Coronary artery (tissue), 2 donors: Measurements from ENCODE around the gene LRRC15.

ENCODE experiments used
- DNase-seq: peaks from one replicate; pipeline ENCODE4 v3.0.0-alpha.2; 2017; ENCODE audit warnings: low spot score
- H3K27ac ChIP-seq, 2 donors: fragments of 200-600 bp; sonication (generic); one replicate each; pipeline ENCODE4 v1.5.1; 2016 to 2019
- H3K4me3 ChIP-seq: fragments of 200-600 bp; sonication (generic); 2 replicates; pipeline ENCODE4 v1.5.1; 2016; ENCODE audit warnings: mild to moderate bottlenecking, moderate library complexity
- CTCF ChIP-seq: fragments of 200-600 bp; sonication (generic); IDR thresholded peaks from one replicate; pipeline ENCODE4 v1.5.1; 2019; ENCODE audit warnings: antibody characterized with exemption

LRRC15 gene

GRCh38 chr3:194395778-194396538 is 26.4 kb upstream of the LRRC15 start:
- no peak for DNase-seq
- TF ChIP-seq CTCF, result no peak
- Histone ChIP-seq H3K27ac (no peak overlapping the region), H3K4me3 (peak overlapping the region; percentile 59)

- no peak for TF ChIP-seq CTCF
- Histone ChIP-seq H3K4me3 (no peak overlapping the region), H3K27ac (no peak overlapping the region)
- no peak for DNase-seq
Observed at GRCh38 chr3:194395212-194395611, 25.7 kb upstream of the LRRC15 start.

- no peak for DNase-seq
- Histone ChIP-seq H3K4me3 (no peak overlapping the region), H3K27ac (no peak overlapping the region)
- no peak for TF ChIP-seq CTCF
Observed at GRCh38 chr3:194392576-194392975, 23.0 kb upstream of the LRRC15 start.

- no peak overlapping the region for H3K4me3 ChIP-seq
Observed at GRCh38 chr3:194390835-194391234, 21.3 kb upstream of the LRRC15 start.

GRCh38 chr3:194389269-194389668 is 19.7 kb upstream of the LRRC15 start:
- Histone ChIP-seq H3K4me3 (no peak overlapping the region), H3K27ac (no peak overlapping the region)
- DNase-seq, result peak; percentile 66
- TF ChIP-seq CTCF, result no peak

More at GRCh38 chr3:194390835-194391234, 21.3 kb upstream of the LRRC15 start:
- TF ChIP-seq CTCF, result no peak
- no peak overlapping the region for H3K27ac ChIP-seq
- no peak for DNase-seq

- H3K27ac ChIP-seq, result no peak overlapping the region
- DNase-seq, result no peak
- no peak for TF ChIP-seq CTCF
- no peak overlapping the region for H3K4me3 ChIP-seq
Observed at GRCh38 chr3:194387926-194388418, 18.4 kb upstream of the LRRC15 start.

- DNase-seq, result no peak
- no peak for TF ChIP-seq CTCF
- no peak overlapping the region for H3K4me3 ChIP-seq
- no peak overlapping the region for H3K27ac ChIP-seq
Observed at GRCh38 chr3:194387276-194387675, 17.7 kb upstream of the LRRC15 start.
